GM12878 (cell line): ENCODE measurements around the gene ANKFY1. TPM values are rescaled to one million over a fixed set of nuclear protein-coding genes. Genes with fewer than 3 reads are reported as not detected.

Experiments used
- ATAC-seq: fragments of 200-7000 bp; cut with Tn5 transposase; 3 replicates; pipeline ENCODE4 v1.9.1; 2020; ENCODE audit warnings: mild to moderate bottlenecking, moderate library complexity
- BruUV-seq: library from RNA; stranded (reverse); fragments of 400-500 nt; replicated peaks from 2 replicates; lab custom pipeline; 2021; lab: Mats Ljungman, UMichigan
- CTCF ChIA-PET: fragments of 300-600 bp; sonication (Branson Sonifier 250); formaldehyde crosslinking; extraction: SDS; loops from one replicate; lab custom pipeline; 2021; ENCODE audit warnings: inconsistent platforms; lab: Yijun Ruan, JAX
- POLR2A ChIA-PET: fragments of 350-600 bp; formaldehyde crosslinking; extraction: SDS; loops from one replicate; lab custom pipeline; 2021; ENCODE audit warnings: inconsistent platforms; lab: Charles Lee
- RAD21 ChIA-PET: fragments of 300-600 bp; sonication (Branson Sonifier 250); formaldehyde crosslinking; loops from one replicate; lab custom pipeline; 2023; ENCODE audit warnings: antibody characterized with exemption; ENCODE audit not compliant: unreplicated experiment; lab: Charles Lee
- SMC1A ChIA-PET: fragments of 300-600 bp; sonication (Branson Sonifier 250); formaldehyde crosslinking; loops from one replicate; lab custom pipeline; 2023; ENCODE audit not compliant: unreplicated experiment, uncharacterized antibody; lab: Charles Lee
- DNase-seq: peaks from one replicate; pipeline ENCODE4 v3.0.0-alpha.2; 2011; ENCODE audit warnings: low read depth, low spot score
- FAIRE-seq: peaks from 3 replicates; lab custom pipeline; 2011; peaks lifted over from hg19 to GRCh38; lab: Jason Lieb, UNC
- H2AFZ ChIP-seq: 2 replicates; pipeline ENCODE4 v1.6.0; 2011; ENCODE audit warnings: low read depth, low read length, control low read depth; ENCODE audit not compliant: control insufficient read depth
- H3K27ac ChIP-seq: 2 replicates; pipeline ENCODE4 v1.5.1; 2011; ENCODE audit warnings: control low read depth; ENCODE audit not compliant: control insufficient read depth, insufficient read depth
- H3K27me3 ChIP-seq, 2 experiments: replicated peaks in 1 of 2; 2 replicates each; pipeline versions ENCODE4 v1.6.0 to v1.6.1; 2011; ENCODE audit warnings: low read length in 1 of 2; ENCODE audit not compliant: control insufficient read depth in 2 of 2, insufficient read depth in 2 of 2
- H3K36me3 ChIP-seq, 2 experiments: 2 replicates each; pipeline ENCODE4 v1.5.1; 2011; ENCODE audit warnings: low read length in 1 of 2; ENCODE audit not compliant: control insufficient read depth in 2 of 2, insufficient read depth in 2 of 2
- H3K4me1 ChIP-seq: 2 replicates; pipeline ENCODE4 v1.6.1; 2011; ENCODE audit warnings: mild to moderate bottlenecking, low read length, moderate library complexity, mixed read lengths; ENCODE audit not compliant: control insufficient read depth, insufficient read depth
- H3K4me2 ChIP-seq: 2 replicates; pipeline ENCODE4 v1.6.0; 2011; ENCODE audit warnings: control low read depth; ENCODE audit not compliant: control insufficient read depth, insufficient read depth
- H3K4me3 ChIP-seq: fragments of 200-600 bp; sonication (generic); 2 replicates; pipeline ENCODE4 v1.5.1; 2016
- H3K79me2 ChIP-seq: 2 replicates; pipeline ENCODE4 v1.6.0; 2011; ENCODE audit warnings: low read length; ENCODE audit not compliant: control insufficient read depth, insufficient read depth
- H3K9ac ChIP-seq: 2 replicates; pipeline ENCODE4 v1.8.0; 2011; ENCODE audit warnings: low read length, control low read depth, mixed read lengths; ENCODE audit not compliant: control insufficient read depth, insufficient read depth
- H3K9me3 ChIP-seq: replicated peaks from 3 replicates; pipeline ENCODE4 v1.5.1; 2011; ENCODE audit warnings: mild to moderate bottlenecking, low read length; ENCODE audit not compliant: control insufficient read depth, insufficient read depth
- H4K20me1 ChIP-seq: 2 replicates; pipeline ENCODE4 v1.6.0; 2011; ENCODE audit not compliant: control insufficient read depth, insufficient read depth
- ATF2 ChIP-seq: IDR thresholded peaks from 2 replicates; pipeline ENCODE4 v1.6.1; 2012; ENCODE audit warnings: low read length, inconsistent platforms
- FOXK2 ChIP-seq: fragments of 450-650 bp; IDR thresholded peaks from 2 replicates; pipeline ENCODE4 v1.6.1; 2017; ENCODE audit warnings: mild to moderate bottlenecking, moderate library complexity
- HSF1 ChIP-seq: fragments of 150-350 bp; IDR thresholded peaks from 2 replicates; pipeline ENCODE4 v1.6.1; 2014; ENCODE audit warnings: mild to moderate bottlenecking, low read depth, low read length
- RAD51 ChIP-seq: fragments of 450-650 bp; IDR thresholded peaks from 2 replicates; pipeline ENCODE4 v1.6.1; 2016; ENCODE audit warnings: moderate library complexity, mild to moderate bottlenecking, inconsistent platforms
- ZBTB11 ChIP-seq: fragments of 450-650 bp; formaldehyde crosslinking; IDR thresholded peaks from 2 replicates; pipeline ENCODE4 v1.5.0; 2022; ENCODE audit warnings: mild to moderate bottlenecking, missing genetic modification characterization
- ZBTB4 ChIP-seq: fragments of 450-650 bp; formaldehyde crosslinking; IDR thresholded peaks from 2 replicates; pipeline ENCODE4 v1.4.0; 2022; ENCODE audit warnings: mild to moderate bottlenecking, moderate library complexity
- ZNF687 ChIP-seq: fragments of 450-650 bp; IDR thresholded peaks from 2 replicates; pipeline ENCODE4 v1.6.1; 2017; ENCODE audit warnings: mild to moderate bottlenecking, moderate library complexity
- WGBS: methylation state at CpG from one replicate; pipeline ENCODE4 v1.1.6; 2016; ENCODE audit warnings: low lambda C conversion rate; ENCODE audit not compliant: insufficient replicate concordance, insufficient coverage; ENCODE audit errors: missing lambda C conversion rate; 5-methylcytosine and 5-hydroxymethylcytosine counted together
- in situ Hi-C: fragments of 300-500 bp; cut with MboI; formaldehyde crosslinking; loops from 9 replicates; pipeline ENCODE4 v1.14.3; 2018; ENCODE audit warnings: mixed read lengths
- intact Hi-C: fragments of 100-400 bp; cut with micrococcal nuclease; formaldehyde crosslinking; loops from one replicate; pipeline ENCODE4 v1.14.2; 2022; ENCODE audit not compliant: unreplicated experiment
- polyA plus RNA-seq, 11 experiments: library from polyadenylated mRNA; depleted of rRNA in 4 of 11; unstranded in 6 of 11; stranded (reverse) in 5 of 11; fragments of >200 nt; fragmentation: Nextera tagmentation in 4 of 11; fragmentation: Illumina TruSeq in 1 of 11; extraction: Ambion mirVana in 4 of 11; extraction: Trizol in 1 of 11; gene quantifications; 1 replicate in 1 of 11; 2 replicates in 10 of 11; pipeline versions ENCODE4 v1.2.1 to v1.2.3, GENCODE V29; 2011 to 2016; ENCODE audit warnings: inconsistent platforms in 2 of 11, missing spikeins in 2 of 11, low read depth in 1 of 11
- total RNA-seq, 4 experiments: library from RNA; depleted of rRNA in 3 of 4; stranded (reverse); fragments of >200 nt in 3 of 4; fragmentation: Illumina TruSeq in 1 of 4; extraction: Trizol in 1 of 4; gene quantifications; 2 replicates each; pipeline versions ENCODE4 v1.2.1 to v1.2.3, GENCODE V29; 2013 to 2021

ANKFY1 gene
- total and polyA plus RNA-seq, 10 of the 15 experiments (the other 5 are each of a cell fraction or from before 2014, with no cell fraction given) = 3.0 to 27.7 (median 16.4) TPM

- CTCF ChIA-PET = interaction anchor here (1.1 to 2.2 kb wide), 2 partner anchors 8 kb away, joined by 5 to 6 read pairs; no protein-coding TSS in a partner anchor
- H2AFZ ChIP-seq = no peak overlapping the region
- H3K4me1 ChIP-seq = peaks cover 11% of the 10 kb centered on the region
- H3K27me3 ChIP-seq = no peaks in the 10 kb centered on the region
- intact Hi-C loops = no loop called here
- peaks cover 11 to 27% of the 10 kb centered on the region in 2 experiments; a peak in 3 of 4 replicates for H3K36me3 ChIP-seq
- in situ Hi-C loops = loop anchor here (5.0 kb wide), 1 partner anchor 209 kb away; no protein-coding TSS in a partner anchor
- H3K4me2 ChIP-seq = no peak overlapping the region
- WGBS = 96% methylated on average over 4 of the region's 4 CpGs
- RAD21 ChIA-PET = no interaction called here
- SMC1A ChIA-PET = interaction anchor here (0.7 kb wide), 1 partner anchor 249 kb away, joined by 3 read pairs; no protein-coding TSS in a partner anchor
- H4K20me1 ChIP-seq = no peaks in the 10 kb centered on the region
- no peak for DNase-seq
- H3K9ac ChIP-seq = no peak overlapping the region
- peaks cover 7% of the 10 kb centered on the region; the same call in 1 of the 2 replicates for H3K79me2 ChIP-seq
- no peak for FAIRE-seq
- POLR2A ChIA-PET = interaction anchor here (0.8 kb wide), 1 partner anchor 12 kb away, joined by 5 read pairs; no protein-coding TSS in a partner anchor
- H3K4me3 ChIP-seq = no peak overlapping the region
- H3K27ac ChIP-seq = no peak overlapping the region
- ATAC-seq = no peak
- no peaks in the 10 kb centered on the region for H3K9me3 ChIP-seq
- BruUV-seq = no TSS peak
- TF ChIP-seq ZBTB11 (CRISPR knock-in tag) (no peak), ATF2 (no peak), HSF1 (no peak), FOXK2 (no peak), ZBTB4 (CRISPR knock-in tag) (no peak), ZNF687 (no peak), RAD51 (no peak)
These were observed 55.5 kb downstream of the ANKFY1 start for GRCh38 chr17:4208238-4208637.
